Activated CD8-positive, alpha-beta memory T cell treated with anti-CD3 and anti-CD28 coated beads for 48 hours (primary cell): ENCODE measurements around the gene CCND1.
"Not testable (repeated sequence)": the region's sequence is repeated elsewhere in the genome, so short reads cannot be mapped to it uniquely, and the experiment has no call there.

Experiments
- DNase-seq, 3 experiments: peaks; one replicate each; pipeline ENCODE4 v3.0.0-alpha.2; 2020; ENCODE audit warnings: low read depth in 2 of 3, low spot score in 2 of 3

Gene CCND1

GRCh38 chr11:69686856-69687255 lies 45.9 kb downstream of the CCND1 start:
- no peak for DNase-seq

GRCh38 chr11:69687969-69688771 lies 47.2 kb downstream of the CCND1 start:
- DNase-seq: not testable (repeated sequence)

- no peak for DNase-seq
Measured at GRCh38 chr11:69689484-69690319, 48.7 kb downstream of the CCND1 start.

GRCh38 chr11:69691463-69691862 lies 50.5 kb downstream of the CCND1 start:
- DNase-seq: no peak

- no peak for DNase-seq
Measured at GRCh38 chr11:69692422-69692821, 51.5 kb downstream of the CCND1 start.

- DNase-seq: no peak
Measured at GRCh38 chr11:69694781-69695180, 53.8 kb downstream of the CCND1 start.

- DNase-seq: no peak
Measured at GRCh38 chr11:69695581-69695980, 54.6 kb downstream of the CCND1 start.

GRCh38 chr11:69695995-69696394 lies 55.0 kb downstream of the CCND1 start:
- not testable (repeated sequence) for DNase-seq

- DNase-seq: no peak
Measured at GRCh38 chr11:69696749-69697468, 56.0 kb downstream of the CCND1 start.

- DNase-seq: no peak
Measured at GRCh38 chr11:69697469-69697843, 56.5 kb downstream of the CCND1 start.

- DNase-seq: no peak
Measured at GRCh38 chr11:69697861-69698260, 56.9 kb downstream of the CCND1 start.

GRCh38 chr11:69698362-69698761 lies 57.4 kb downstream of the CCND1 start:
- DNase-seq: no peak

- DNase-seq: no peak
Measured at GRCh38 chr11:69699213-69699612, 58.3 kb downstream of the CCND1 start.

GRCh38 chr11:69700278-69701140 lies 59.6 kb downstream of the CCND1 start:
- no peak for DNase-seq

GRCh38 chr11:69702239-69702691 lies 61.3 kb downstream of the CCND1 start:
- no peak for DNase-seq

- no peak for DNase-seq
Measured at GRCh38 chr11:69702769-69703452, 62.0 kb downstream of the CCND1 start.

- DNase-seq: no peak
Measured at GRCh38 chr11:69703453-69703767, 62.5 kb downstream of the CCND1 start.
